WTC11 (cell line): ENCODE results near the gene SYCE1.

Experiments used
- CTCF ChIP-seq: fragments of 200-600 bp; IDR thresholded peaks from 2 replicates; pipeline ENCODE4 v1.8.0; 2022; ENCODE audit warnings: antibody characterized with exemption
- E2F5 ChIP-seq: sonication (generic); formaldehyde crosslinking; IDR thresholded peaks from 2 replicates; pipeline ENCODE4 v1.8.1; 2022; ENCODE audit warnings: mild to moderate bottlenecking, moderate library complexity, missing genetic modification reagents
- GABPB1 ChIP-seq: sonication (generic); formaldehyde crosslinking; IDR thresholded peaks from 2 replicates; pipeline ENCODE4 v1.8.1; 2023; ENCODE audit warnings: mild to moderate bottlenecking, missing genetic modification reagents
- JAZF1 ChIP-seq: fragments of 250-450 bp; sonication (Bioruptor Pico); IDR thresholded peaks from 2 replicates; pipeline ENCODE4 v1.9.0; 2021; ENCODE audit warnings: moderate library complexity, mild to moderate bottlenecking, inconsistent platforms
- MXD4 ChIP-seq: fragments of 250-450 bp; sonication (Bioruptor Pico); IDR thresholded peaks from 2 replicates; pipeline ENCODE4 v1.8.0; 2021; ENCODE audit warnings: mild to moderate bottlenecking, moderate library complexity, borderline replicate concordance
- OVOL2 ChIP-seq: fragments of 250-450 bp; sonication (Bioruptor Pico); IDR thresholded peaks from 2 replicates; pipeline ENCODE4 v1.9.0; 2021; ENCODE audit warnings: mild to moderate bottlenecking, borderline replicate concordance
- PRRX2 ChIP-seq: fragments of 250-450 bp; sonication (Bioruptor Pico); IDR thresholded peaks from 2 replicates; pipeline ENCODE4 v1.8.0; 2021; ENCODE audit warnings: mild to moderate bottlenecking
- SMAD4 ChIP-seq: sonication (generic); formaldehyde crosslinking; IDR thresholded peaks from 2 replicates; pipeline ENCODE4 v1.8.0; 2022; ENCODE audit warnings: mild to moderate bottlenecking, missing genetic modification reagents
- TP53 ChIP-seq: sonication (generic); formaldehyde crosslinking; IDR thresholded peaks from 2 replicates; pipeline ENCODE4 v1.8.1; 2023; ENCODE audit warnings: mild to moderate bottlenecking, missing genetic modification reagents

- TF ChIP-seq CTCF, result no peak
- TF ChIP-seq MXD4 (CRISPR knock-in tag), result no peak
- no peak for TF ChIP-seq PRRX2
- no peak for TF ChIP-seq E2F5
- no peak for TF ChIP-seq OVOL2 (CRISPR knock-in tag)
- TF ChIP-seq SMAD4, result no peak
- TF ChIP-seq JAZF1 (CRISPR knock-in tag), result no peak
- no peak for TF ChIP-seq TP53 (CRISPR knock-in tag)
- no peak for TF ChIP-seq GABPB1 (CRISPR knock-in tag)
Observed at GRCh38 chr10:133529576-133529946, 35.8 kb downstream of the SYCE1 start.
